KMS-11 (cell line): ENCODE measurements around the gene POU3F2.

Experiments used
- H2AFZ ChIP-seq: fragments of 200-600 bp; sonication (generic); 2 replicates; pipeline ENCODE4 v1.6.1; 2016; ENCODE audit warnings: antibody characterized with exemption, mixed run types, low read depth
- H3K27ac ChIP-seq: fragments of 200-600 bp; sonication (generic); 2 replicates; pipeline ENCODE4 v1.6.1; 2016; ENCODE audit warnings: mild to moderate bottlenecking, mixed run types
- H3K27me3 ChIP-seq: fragments of 200-600 bp; sonication (generic); 2 replicates; pipeline ENCODE4 v1.6.1; 2017; ENCODE audit warnings: mild to moderate bottlenecking, low read depth, mixed run types, moderate library complexity; ENCODE audit not compliant: insufficient read depth
- H3K36me3 ChIP-seq: fragments of 200-600 bp; sonication (generic); 2 replicates; pipeline ENCODE4 v1.6.1; 2017; ENCODE audit warnings: mild to moderate bottlenecking, mixed run types; ENCODE audit not compliant: insufficient read depth
- H3K4me1 ChIP-seq: fragments of 200-600 bp; sonication (generic); 2 replicates; pipeline ENCODE4 v1.6.1; 2016; ENCODE audit warnings: mild to moderate bottlenecking, low read depth, mixed run types; ENCODE audit not compliant: poor library complexity, severe bottlenecking
- H3K4me2 ChIP-seq: fragments of 200-600 bp; sonication (generic); 2 replicates; pipeline ENCODE4 v1.7.0; 2016; ENCODE audit warnings: mild to moderate bottlenecking, mixed run types
- H3K4me3 ChIP-seq: fragments of 200-600 bp; sonication (generic); IDR thresholded peaks from 2 replicates; pipeline ENCODE4 v1.6.1; 2017; ENCODE audit warnings: low read depth, low read length, mixed read lengths; ENCODE audit not compliant: insufficient read depth
- H3K79me2 ChIP-seq: fragments of 200-600 bp; sonication (generic); 2 replicates; pipeline ENCODE4 v1.6.1; 2016; ENCODE audit warnings: low read depth, mixed run types; ENCODE audit not compliant: insufficient read depth
- H3K9ac ChIP-seq: fragments of 200-600 bp; sonication (generic); 2 replicates; pipeline ENCODE4 v1.6.1; 2016; ENCODE audit warnings: mild to moderate bottlenecking, mixed run types
- H4K20me1 ChIP-seq: fragments of 200-600 bp; sonication (generic); 2 replicates; pipeline ENCODE4 v1.6.1; 2016; ENCODE audit warnings: mild to moderate bottlenecking, mixed run types; ENCODE audit not compliant: insufficient read depth
- CTCF ChIP-seq: fragments of 200-600 bp; sonication (generic); conservative IDR thresholded peaks from 2 replicates; pipeline ENCODE4 v1.6.1; 2017; ENCODE audit warnings: low read depth, mild to moderate bottlenecking, antibody characterized with exemption, low read length, moderate library complexity, mixed read lengths

Gene POU3F2

GRCh38 chr6:98828941-98829411 lies 5.4 kb upstream of the POU3F2 start:
- H3K36me3 ChIP-seq, result no peaks in the 10 kb centered on the region
- H3K4me3 ChIP-seq, result no peak overlapping the region
- no peak overlapping the region for H3K27ac ChIP-seq
- no peak overlapping the region for H3K4me2 ChIP-seq
- no peak overlapping the region for H3K9ac ChIP-seq
- no peaks in the 10 kb centered on the region for H3K27me3 ChIP-seq
- no peak for TF ChIP-seq CTCF
- no peaks in the 10 kb centered on the region for H3K4me1 ChIP-seq
- H3K79me2 ChIP-seq, result no peaks in the 10 kb centered on the region
- H2AFZ ChIP-seq, result no peak overlapping the region
- H4K20me1 ChIP-seq, result no peaks in the 10 kb centered on the region

DNA sequence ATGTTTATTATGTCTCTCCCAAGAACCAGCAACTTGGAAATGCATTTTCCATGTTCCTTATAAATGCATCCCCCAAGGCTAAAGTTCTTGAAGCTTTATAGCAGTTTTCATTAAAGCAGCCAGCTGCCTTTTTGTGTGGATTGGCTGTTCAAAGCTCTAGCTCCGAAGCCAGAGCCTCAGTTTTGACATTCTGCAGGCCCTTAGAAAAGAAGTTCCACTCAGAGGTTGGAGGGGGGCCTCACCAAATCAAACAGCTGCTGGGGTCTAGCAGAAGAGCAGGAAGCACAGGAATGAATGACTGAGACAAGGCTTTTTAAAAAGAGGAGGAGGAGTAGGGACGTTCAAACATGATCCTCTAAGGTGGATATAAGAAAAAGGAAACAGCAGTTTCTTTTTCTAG lies 4.2 kb upstream of the POU3F2 start:
- H3K79me2 ChIP-seq, result no peaks in the 10 kb centered on the region
- H3K9ac ChIP-seq, result no peak overlapping the region

GRCh38 chr6:98831057-98831958 lies 3.1 kb upstream of the POU3F2 start:
- Histone ChIP-seq H3K4me1 (no peaks in the 10 kb centered on the region), H3K9ac (no peak overlapping the region), H3K4me3 (no peak overlapping the region), H2AFZ (no peak overlapping the region), H4K20me1 (no peaks in the 10 kb centered on the region), H3K27me3 (no peaks in the 10 kb centered on the region), H3K36me3 (no peaks in the 10 kb centered on the region), H3K27ac (no peak overlapping the region), H3K79me2 (peaks cover 7% of the 10 kb centered on the region; the same call in 1 of the 2 replicates), H3K4me2 (no peak overlapping the region)
- TF ChIP-seq CTCF, result no peak

More for the DNA sequence above, 4.2 kb upstream of the POU3F2 start:
- Histone ChIP-seq H3K4me3 (no peak overlapping the region), H3K36me3 (no peaks in the 10 kb centered on the region), H4K20me1 (no peaks in the 10 kb centered on the region), H3K4me2 (no peak overlapping the region), H2AFZ (no peak overlapping the region), H3K4me1 (no peaks in the 10 kb centered on the region), H3K27ac (no peak overlapping the region), H3K27me3 (no peaks in the 10 kb centered on the region)
- TF ChIP-seq CTCF, result no peak

- no peak overlapping the region for H3K9ac ChIP-seq
- no peaks in the 10 kb centered on the region for H3K27me3 ChIP-seq
Observed at GRCh38 chr6:98831959-98832283, 2.5 kb upstream of the POU3F2 start.

More at GRCh38 chr6:98831959-98832283, 2.5 kb upstream of the POU3F2 start:
- Histone ChIP-seq H2AFZ (no peak overlapping the region), H3K27ac (no peak overlapping the region), H3K79me2 (peaks cover 13% of the 10 kb centered on the region; the same call in 1 of the 2 replicates), H3K4me2 (no peak overlapping the region), H4K20me1 (no peaks in the 10 kb centered on the region), H3K4me3 (no peak overlapping the region), H3K36me3 (no peaks in the 10 kb centered on the region), H3K4me1 (peaks cover 4% of the 10 kb centered on the region)
- no peak for TF ChIP-seq CTCF
